ENCODE results near the gene SOX6.

SOX6 gene

GRCh38 chr11:16028419-16028818, 327.9 kb downstream of the SOX6 start:
- Histone ChIP-seq H3K9me3 (ENCODE audit: control extremely low read depth in 1 of 5, control insufficient read depth in 4 of 5, insufficient read depth in 2 of 5, low read depth in 1 of 5, low read length in 4 of 5) (no peaks in the 10 kb centered on the region), H3K4me3 (ENCODE audit: control insufficient read depth in 1 of 7, extremely low read depth in 1 of 7, insufficient read depth in 4 of 7, low read depth in 2 of 7, low read length in 6 of 7) (no peak overlapping the region), H3K27me3 (replicated peaks in 2 of 5; ENCODE audit: control insufficient read depth in 4 of 5, insufficient read depth in 5 of 5, low read length in 4 of 5) (no peaks in the 10 kb centered on the region), H3K4me1 (ENCODE audit: control extremely low read depth in 1 of 4, control insufficient read depth in 4 of 4, insufficient read depth in 4 of 4, low read length in 3 of 4) (no peaks in the 10 kb centered on the region), H3K27ac (ENCODE audit: insufficient read depth in 1 of 2, low read depth in 1 of 2, low read length in 2 of 2, poor library complexity in 1 of 2, severe bottlenecking in 2 of 2) (no peak overlapping the region), H3K36me3 (ENCODE audit: control insufficient read depth in 4 of 4, insufficient read depth in 4 of 4, low read length in 3 of 4) (no peaks in the 10 kb centered on the region)
- ChIA-PET CTCF (no interaction called here), POLR2A (no interaction called here)
- no peak for DNase-seq
- no CpG with 5 or more reads among the region's 6 CpGs for WGBS (ENCODE audit: insufficient coverage)

- Histone ChIP-seq H3K4me3 (ENCODE audit: control insufficient read depth in 1 of 7, extremely low read depth in 1 of 7, insufficient read depth in 4 of 7, low read depth in 2 of 7, low read length in 6 of 7) (no peak overlapping the region), H3K27me3 (replicated peaks in 2 of 5; ENCODE audit: control insufficient read depth in 4 of 5, insufficient read depth in 5 of 5, low read length in 4 of 5) (no peaks in the 10 kb centered on the region), H3K4me1 (ENCODE audit: control extremely low read depth in 1 of 4, control insufficient read depth in 4 of 4, insufficient read depth in 4 of 4, low read length in 3 of 4) (no peaks in the 10 kb centered on the region), H3K9me3 (ENCODE audit: control extremely low read depth in 1 of 5, control insufficient read depth in 4 of 5, insufficient read depth in 2 of 5, low read depth in 1 of 5, low read length in 4 of 5) (no peaks in the 10 kb centered on the region), H3K36me3 (ENCODE audit: control insufficient read depth in 4 of 4, insufficient read depth in 4 of 4, low read length in 3 of 4) (no peaks in the 10 kb centered on the region), H3K27ac (ENCODE audit: insufficient read depth in 1 of 2, low read depth in 1 of 2, low read length in 2 of 2, poor library complexity in 1 of 2, severe bottlenecking in 2 of 2) (no peak overlapping the region)
- CTCF ChIA-PET: no interaction called here
- no peak for DNase-seq
- POLR2A ChIA-PET: no interaction called here
- 93% methylated on average over 5 of the region's 6 CpGs for WGBS (ENCODE audit: insufficient coverage)
Measured at GRCh38 chr11:16027621-16028020, 328.7 kb downstream of the SOX6 start.

GRCh38 chr11:16026849-16027248, 329.5 kb downstream of the SOX6 start:
- H3K27ac ChIP-seq (ENCODE audit: insufficient read depth in 1 of 2, low read depth in 1 of 2, low read length in 2 of 2, poor library complexity in 1 of 2, severe bottlenecking in 2 of 2): no peak overlapping the region
- CTCF ChIA-PET: no interaction called here
- H3K36me3 ChIP-seq (ENCODE audit: control insufficient read depth in 4 of 4, insufficient read depth in 4 of 4, low read length in 3 of 4): no peaks in the 10 kb centered on the region
- H3K27me3 ChIP-seq (replicated peaks in 2 of 5; ENCODE audit: control insufficient read depth in 4 of 5, insufficient read depth in 5 of 5, low read length in 4 of 5): no peaks in the 10 kb centered on the region
- no peaks in the 10 kb centered on the region for H3K4me1 ChIP-seq (ENCODE audit: control extremely low read depth in 1 of 4, control insufficient read depth in 4 of 4, insufficient read depth in 4 of 4, low read length in 3 of 4)
- H3K9me3 ChIP-seq (ENCODE audit: control extremely low read depth in 1 of 5, control insufficient read depth in 4 of 5, insufficient read depth in 2 of 5, low read depth in 1 of 5, low read length in 4 of 5): no peaks in the 10 kb centered on the region
- H3K4me3 ChIP-seq (ENCODE audit: control insufficient read depth in 1 of 7, extremely low read depth in 1 of 7, insufficient read depth in 4 of 7, low read depth in 2 of 7, low read length in 6 of 7): no peak overlapping the region
- POLR2A ChIA-PET: no interaction called here
- DNase-seq: no peak
- no CpG with 5 or more reads among the region's 2 CpGs for WGBS (ENCODE audit: insufficient coverage)

- Histone ChIP-seq H3K4me3 (ENCODE audit: control insufficient read depth in 1 of 7, extremely low read depth in 1 of 7, insufficient read depth in 4 of 7, low read depth in 2 of 7, low read length in 6 of 7) (no peak overlapping the region), H3K9me3 (ENCODE audit: control extremely low read depth in 1 of 5, control insufficient read depth in 4 of 5, insufficient read depth in 2 of 5, low read depth in 1 of 5, low read length in 4 of 5) (no peaks in the 10 kb centered on the region), H3K4me1 (ENCODE audit: control extremely low read depth in 1 of 4, control insufficient read depth in 4 of 4, insufficient read depth in 4 of 4, low read length in 3 of 4) (no peaks in the 10 kb centered on the region), H3K36me3 (ENCODE audit: control insufficient read depth in 4 of 4, insufficient read depth in 4 of 4, low read length in 3 of 4) (no peaks in the 10 kb centered on the region), H3K27ac (ENCODE audit: insufficient read depth in 1 of 2, low read depth in 1 of 2, low read length in 2 of 2, poor library complexity in 1 of 2, severe bottlenecking in 2 of 2) (no peak overlapping the region), H3K27me3 (replicated peaks in 2 of 5; ENCODE audit: control insufficient read depth in 4 of 5, insufficient read depth in 5 of 5, low read length in 4 of 5) (peaks cover 0 to 2% (median 0%) of the 10 kb centered on the region in 5 experiments)
- 100% methylated on average over 2 of the region's 4 CpGs for WGBS (ENCODE audit: insufficient coverage)
- CTCF ChIA-PET: interaction anchor here (1.2 kb wide), 1 partner anchor 78 kb away, joined by 3 read pairs; no protein-coding TSS in a partner anchor
- DNase-seq: no peak
- POLR2A ChIA-PET: no interaction called here
Measured at GRCh38 chr11:16018931-16019330, 337.4 kb downstream of the SOX6 start.

GRCh38 chr11:16016468-16016829, 339.9 kb downstream of the SOX6 start:
- no peak overlapping the region for H3K27ac ChIP-seq (ENCODE audit: insufficient read depth in 1 of 2, low read depth in 1 of 2, low read length in 2 of 2, poor library complexity in 1 of 2, severe bottlenecking in 2 of 2)
- H3K27me3 ChIP-seq (replicated peaks in 2 of 5; ENCODE audit: control insufficient read depth in 4 of 5, insufficient read depth in 5 of 5, low read length in 4 of 5): peaks cover 0 to 2% (median 0%) of the 10 kb centered on the region in 5 experiments
- peaks cover 0 to 7% (median 2%) of the 10 kb centered on the region in 4 experiments for H3K4me1 ChIP-seq (ENCODE audit: control extremely low read depth in 1 of 4, control insufficient read depth in 4 of 4, insufficient read depth in 4 of 4, low read length in 3 of 4)
- CTCF ChIA-PET: no interaction called here
- POLR2A ChIA-PET: no interaction called here
- H3K4me3 ChIP-seq (ENCODE audit: control insufficient read depth in 1 of 7, extremely low read depth in 1 of 7, insufficient read depth in 4 of 7, low read depth in 2 of 7, low read length in 6 of 7): no peak overlapping the region
- no peak for DNase-seq
- WGBS (ENCODE audit: insufficient coverage): 80% methylated on average over 1 of the region's 2 CpGs
- no peaks in the 10 kb centered on the region for H3K9me3 ChIP-seq (ENCODE audit: control extremely low read depth in 1 of 5, control insufficient read depth in 4 of 5, insufficient read depth in 2 of 5, low read depth in 1 of 5, low read length in 4 of 5)
- H3K36me3 ChIP-seq (ENCODE audit: control insufficient read depth in 4 of 4, insufficient read depth in 4 of 4, low read length in 3 of 4): no peaks in the 10 kb centered on the region

- ChIA-PET CTCF (no interaction called here), POLR2A (no interaction called here)
Measured at GRCh38 chr11:16015741-16016467, 340.4 kb downstream of the SOX6 start.

GRCh38 chr11:16013649-16014275, 342.6 kb downstream of the SOX6 start:
- Histone ChIP-seq H3K4me3 (ENCODE audit: control insufficient read depth in 1 of 7, extremely low read depth in 1 of 7, insufficient read depth in 4 of 7, low read depth in 2 of 7, low read length in 6 of 7) (no peak overlapping the region), H3K36me3 (ENCODE audit: control insufficient read depth in 4 of 4, insufficient read depth in 4 of 4, low read length in 3 of 4) (no peaks in the 10 kb centered on the region), H3K4me1 (ENCODE audit: control extremely low read depth in 1 of 4, control insufficient read depth in 4 of 4, insufficient read depth in 4 of 4, low read length in 3 of 4) (peaks cover 0 to 7% (median 2%) of the 10 kb centered on the region in 4 experiments), H3K27ac (ENCODE audit: insufficient read depth in 1 of 2, low read depth in 1 of 2, low read length in 2 of 2, poor library complexity in 1 of 2, severe bottlenecking in 2 of 2) (no peak overlapping the region), H3K27me3 (replicated peaks in 2 of 5; ENCODE audit: control insufficient read depth in 4 of 5, insufficient read depth in 5 of 5, low read length in 4 of 5) (peaks cover 0 to 2% (median 0%) of the 10 kb centered on the region in 5 experiments), H3K9me3 (ENCODE audit: control extremely low read depth in 1 of 5, control insufficient read depth in 4 of 5, insufficient read depth in 2 of 5, low read depth in 1 of 5, low read length in 4 of 5) (peaks cover 0 to 1% (median 0%) of the 10 kb centered on the region in 5 experiments)
- WGBS (ENCODE audit: insufficient coverage): 100% methylated on average over 3 of the region's 3 CpGs
- no peak for DNase-seq
- ChIA-PET POLR2A (no interaction called here), CTCF (no interaction called here)

More at GRCh38 chr11:16015741-16016467, 340.4 kb downstream of the SOX6 start:
- 100% methylated on average over 1 of the region's 5 CpGs for WGBS (ENCODE audit: insufficient coverage)
- Histone ChIP-seq H3K27me3 (replicated peaks in 2 of 5; ENCODE audit: control insufficient read depth in 4 of 5, insufficient read depth in 5 of 5, low read length in 4 of 5) (peaks cover 0 to 2% (median 0%) of the 10 kb centered on the region in 5 experiments), H3K4me1 (ENCODE audit: control extremely low read depth in 1 of 4, control insufficient read depth in 4 of 4, insufficient read depth in 4 of 4, low read length in 3 of 4) (peaks cover 0 to 7% (median 2%) of the 10 kb centered on the region in 4 experiments), H3K4me3 (ENCODE audit: control insufficient read depth in 1 of 7, extremely low read depth in 1 of 7, insufficient read depth in 4 of 7, low read depth in 2 of 7, low read length in 6 of 7) (no peak overlapping the region), H3K27ac (ENCODE audit: insufficient read depth in 1 of 2, low read depth in 1 of 2, low read length in 2 of 2, poor library complexity in 1 of 2, severe bottlenecking in 2 of 2) (no peak overlapping the region), H3K36me3 (ENCODE audit: control insufficient read depth in 4 of 4, insufficient read depth in 4 of 4, low read length in 3 of 4) (no peaks in the 10 kb centered on the region), H3K9me3 (ENCODE audit: control extremely low read depth in 1 of 5, control insufficient read depth in 4 of 5, insufficient read depth in 2 of 5, low read depth in 1 of 5, low read length in 4 of 5) (peaks cover 0 to 1% (median 0%) of the 10 kb centered on the region in 5 experiments)
- DNase-seq: no peak
